MG63 (cell line): ENCODE results near the gene CDH15. TPM values are rescaled to one million over a fixed set of nuclear protein-coding genes. Genes with fewer than 3 reads are reported as not detected.
"Not testable (repeated sequence)": the region's sequence is repeated elsewhere in the genome, so short reads cannot be mapped to it uniquely, and the experiment has no call there.

ENCODE experiments used
- DNase-seq: peaks from one replicate; pipeline ENCODE4 v3.0.0-alpha.2; 2020
- H3K27me3 ChIP-seq: fragments of 250-450 bp; sonication (Bioruptor Pico); 2 replicates; pipeline ENCODE4 v1.5.1; 2020; ENCODE audit warnings: mild to moderate bottlenecking, moderate library complexity
- H3K36me3 ChIP-seq: fragments of 250-450 bp; sonication (Bioruptor Pico); 2 replicates; pipeline ENCODE4 v1.5.1; 2020; ENCODE audit warnings: mild to moderate bottlenecking, moderate library complexity
- H3K4me3 ChIP-seq: fragments of 250-450 bp; sonication (Bioruptor Pico); 2 replicates; pipeline ENCODE4 v1.5.1; 2020; ENCODE audit warnings: mild to moderate bottlenecking, moderate library complexity
- H3K9me3 ChIP-seq: fragments of 250-450 bp; sonication (Bioruptor Pico); 2 replicates; pipeline ENCODE4 v1.5.1; 2020; ENCODE audit warnings: mild to moderate bottlenecking, moderate library complexity
- total RNA-seq: library from RNA; depleted of rRNA; stranded (reverse); fragments of >200 nt; shearing (Covaris generic); gene quantifications from 2 replicates; pipeline ENCODE4 v1.2.3, GENCODE V29; 2014; ENCODE audit warnings: low replicate concordance

CDH15 gene
- total RNA-seq, 1 experiment from 2014 or later, result 4.4 TPM

DNA sequence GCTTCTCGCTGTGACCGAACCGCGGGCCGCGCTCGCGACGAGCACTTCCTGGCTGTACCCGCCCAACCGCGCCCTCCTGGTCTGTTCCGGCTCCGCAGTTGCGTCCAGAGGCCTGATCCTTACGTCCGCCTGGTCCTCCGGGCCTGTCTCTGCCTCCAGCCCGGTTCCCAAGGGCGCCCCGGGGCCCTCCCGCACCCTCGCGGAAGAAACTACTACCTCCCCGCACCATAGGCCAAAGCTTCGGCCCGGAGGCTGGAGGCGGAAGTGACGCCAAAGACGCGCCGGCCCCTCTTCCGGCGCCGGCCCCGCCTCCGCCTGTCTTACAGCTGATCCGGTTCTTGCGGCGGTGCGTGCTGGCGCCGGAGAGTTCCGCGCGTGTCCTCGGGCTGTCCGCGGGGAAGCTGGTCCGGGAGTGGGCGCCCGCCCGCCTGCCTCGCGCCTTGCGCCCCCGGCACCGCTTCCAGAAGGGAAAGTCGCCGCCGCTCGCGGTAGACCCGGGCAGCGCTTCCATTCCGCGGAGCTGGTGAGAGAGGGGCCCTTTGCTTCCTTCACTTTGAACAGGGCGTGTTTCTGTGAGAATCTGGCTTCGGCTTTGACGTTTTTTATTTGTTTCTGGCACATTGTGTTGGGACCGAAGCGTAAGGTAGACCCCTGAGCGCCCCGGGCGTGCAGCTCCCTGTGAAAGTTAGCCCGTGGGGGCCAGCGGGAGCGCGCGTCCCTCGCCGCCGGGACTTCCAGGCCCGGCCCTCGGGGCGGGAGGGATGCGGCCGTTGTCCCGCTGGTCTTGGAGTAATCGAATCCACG is 46.0 kb downstream of the CDH15 start, which contains the start of gene ZNF778:
Gene ZNF778, plus strand, starts transcription at position 316 of the 804 bp plus-strand sequence. CDS start 3,425 bp downstream, outside the sequence.
- Histone ChIP-seq H3K9me3 (no peaks in the 10 kb centered on the region), H3K36me3 (peaks cover 11% of the 10 kb centered on the region), H3K4me3 (peak within 1 kb of the TSS; percentile 93), H3K27me3 (no peaks in the 10 kb centered on the region)
- DNase-seq, result peak; percentile 80

- Histone ChIP-seq H3K9me3 (no peaks in the 10 kb centered on the region), H3K27me3 (no peaks in the 10 kb centered on the region), H3K4me3 (no peak overlapping the region), H3K36me3 (peaks cover 20% of the 10 kb centered on the region)
- DNase-seq, result no peak
Measured at GRCh38 chr16:89219365-89219764, 47.8 kb downstream of the CDH15 start.

DNA sequence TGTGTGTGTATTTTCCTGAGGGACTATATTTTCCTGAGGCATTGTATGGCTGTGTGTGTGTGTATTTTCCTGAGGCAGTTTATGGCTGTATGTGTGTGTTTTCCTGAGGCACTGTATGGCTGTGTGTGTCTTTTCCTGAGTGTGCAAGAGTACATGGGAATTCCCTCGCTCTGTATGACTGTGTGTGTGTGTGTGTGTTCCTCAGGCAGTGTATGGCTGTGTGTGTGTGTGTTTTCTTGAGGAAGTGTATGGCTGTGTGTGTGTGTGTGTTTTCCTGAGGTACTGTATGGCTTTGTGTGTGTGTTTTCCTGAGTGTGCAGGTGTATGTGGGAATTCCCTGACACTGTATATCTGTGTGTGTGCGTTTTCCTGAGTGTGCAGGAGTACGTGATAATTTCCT is 50.1 kb downstream of the CDH15 start:
- Histone ChIP-seq H3K9me3 (no peaks in the 10 kb centered on the region), H3K4me3 (no peak overlapping the region), H3K27me3 (no peaks in the 10 kb centered on the region), H3K36me3 (peaks cover 33% of the 10 kb centered on the region)
- DNase-seq, result no peak

- H3K9me3 ChIP-seq, result peaks cover 2% of the 10 kb centered on the region; the same call in 1 of the 2 replicates
- no peak overlapping the region for H3K4me3 ChIP-seq
- no peaks in the 10 kb centered on the region for H3K27me3 ChIP-seq
- H3K36me3 ChIP-seq, result peaks cover 47% of the 10 kb centered on the region
- DNase-seq, result no peak
Measured at GRCh38 chr16:89222931-89223330, 51.4 kb downstream of the CDH15 start.

- peaks cover 58% of the 10 kb centered on the region for H3K36me3 ChIP-seq
- no peaks in the 10 kb centered on the region for H3K27me3 ChIP-seq
- H3K9me3 ChIP-seq, result peaks cover 2% of the 10 kb centered on the region; the same call in 1 of the 2 replicates
- H3K4me3 ChIP-seq, result no peak overlapping the region
- DNase-seq, result no peak
Measured at GRCh38 chr16:89224665-89225064, 53.1 kb downstream of the CDH15 start.

DNA sequence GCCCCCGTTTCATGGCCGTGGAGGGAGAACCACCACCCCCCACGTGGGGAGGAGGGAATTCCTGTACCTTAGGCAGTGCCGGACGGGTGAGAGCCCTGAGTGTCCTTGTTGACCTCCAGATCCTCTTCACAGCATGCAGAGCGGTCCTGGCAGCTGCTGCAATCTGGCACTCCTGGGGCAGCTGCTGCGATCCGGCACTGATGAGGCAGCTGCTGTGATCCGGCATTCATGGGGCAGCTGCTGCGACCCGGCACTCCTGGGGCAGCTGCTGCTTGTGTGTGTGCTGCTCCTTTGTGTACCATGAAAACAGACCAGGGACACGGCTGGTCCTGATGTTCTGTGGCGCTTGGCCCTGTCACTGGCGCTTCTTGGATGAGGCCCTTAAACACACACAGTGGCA is 58.7 kb downstream of the CDH15 start:
- H3K9me3 ChIP-seq, result peaks cover 2% of the 10 kb centered on the region; the same call in 1 of the 2 replicates
- DNase-seq, result no peak
- no peak overlapping the region for H3K4me3 ChIP-seq
- H3K27me3 ChIP-seq, result no peaks in the 10 kb centered on the region
- H3K36me3 ChIP-seq, result peaks cover 45% of the 10 kb centered on the region

- H3K36me3 ChIP-seq, result peaks cover 31% of the 10 kb centered on the region
- no peak for DNase-seq
- H3K9me3 ChIP-seq, result peaks cover under 1% of the 10 kb centered on the region; the same call in 1 of the 2 replicates
- no peaks in the 10 kb centered on the region for H3K27me3 ChIP-seq
- H3K4me3 ChIP-seq, result no peak overlapping the region
Measured at GRCh38 chr16:89232107-89232506, 60.6 kb downstream of the CDH15 start.

DNA sequence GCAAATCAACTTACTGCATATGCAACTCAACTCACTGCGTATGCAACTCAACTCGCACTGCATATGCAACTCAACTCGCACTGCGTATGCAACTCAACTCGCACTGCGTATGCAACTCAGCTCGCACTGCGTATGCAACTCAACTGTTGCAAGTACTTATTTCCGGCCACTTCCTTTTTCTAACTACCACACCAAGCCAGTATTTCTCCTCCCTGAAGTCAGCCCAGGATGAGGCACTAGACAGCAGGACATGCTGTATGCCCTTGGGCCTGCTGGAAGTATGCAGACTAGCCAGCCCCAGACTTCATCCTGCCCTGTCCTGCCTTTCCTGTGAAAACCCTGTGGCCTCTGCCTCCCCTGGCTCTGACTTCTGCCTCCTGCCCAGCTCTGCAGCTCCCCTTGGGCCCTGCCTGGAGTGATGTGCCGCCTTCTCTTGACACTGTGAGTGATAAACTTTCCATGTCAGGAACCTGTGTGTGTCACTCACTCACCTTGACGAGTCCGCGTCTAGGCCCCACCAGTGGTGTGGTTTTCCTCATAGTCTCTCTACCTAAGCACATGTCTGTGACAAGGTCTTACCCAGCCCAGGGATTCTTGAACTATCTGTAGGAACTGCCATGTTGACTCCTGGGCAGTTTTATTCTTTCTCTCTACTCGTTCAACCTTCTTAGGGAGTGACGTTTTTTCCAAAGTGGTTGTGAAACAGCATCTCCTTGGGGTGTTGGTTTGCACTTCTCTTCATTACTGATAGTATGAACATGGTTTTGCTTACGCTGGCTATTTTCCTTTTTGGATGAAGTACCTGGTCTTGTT is 62.3 kb downstream of the CDH15 start:
- Histone ChIP-seq H3K9me3 (no peaks in the 10 kb centered on the region), H3K36me3 (peaks cover 13% of the 10 kb centered on the region), H3K4me3 (no peak overlapping the region), H3K27me3 (no peaks in the 10 kb centered on the region)
- no peak for DNase-seq

DNA sequence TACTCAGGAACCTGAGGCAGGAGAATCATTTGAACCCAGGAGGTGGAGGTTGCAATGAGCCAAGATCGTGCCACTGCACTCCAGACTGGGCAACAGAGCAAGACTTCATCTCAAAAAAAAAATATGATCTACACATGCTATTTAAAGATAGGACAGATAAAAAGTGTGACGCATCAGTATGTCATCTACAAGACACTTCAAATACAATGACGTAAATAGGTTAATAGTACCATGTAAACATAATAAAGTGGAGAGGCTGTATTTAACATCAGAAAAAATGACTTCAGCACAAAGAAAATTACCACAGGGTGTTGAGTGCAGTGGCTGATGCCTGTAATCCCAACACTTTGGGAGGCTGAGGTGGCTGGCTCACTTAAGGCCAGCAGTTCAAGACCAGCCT is 66.2 kb downstream of the CDH15 start:
- H3K4me3 ChIP-seq, result no peak overlapping the region
- H3K36me3 ChIP-seq, result peaks cover 4% of the 10 kb centered on the region
- no peaks in the 10 kb centered on the region for H3K9me3 ChIP-seq
- DNase-seq, result no peak
- H3K27me3 ChIP-seq, result no peaks in the 10 kb centered on the region

DNA sequence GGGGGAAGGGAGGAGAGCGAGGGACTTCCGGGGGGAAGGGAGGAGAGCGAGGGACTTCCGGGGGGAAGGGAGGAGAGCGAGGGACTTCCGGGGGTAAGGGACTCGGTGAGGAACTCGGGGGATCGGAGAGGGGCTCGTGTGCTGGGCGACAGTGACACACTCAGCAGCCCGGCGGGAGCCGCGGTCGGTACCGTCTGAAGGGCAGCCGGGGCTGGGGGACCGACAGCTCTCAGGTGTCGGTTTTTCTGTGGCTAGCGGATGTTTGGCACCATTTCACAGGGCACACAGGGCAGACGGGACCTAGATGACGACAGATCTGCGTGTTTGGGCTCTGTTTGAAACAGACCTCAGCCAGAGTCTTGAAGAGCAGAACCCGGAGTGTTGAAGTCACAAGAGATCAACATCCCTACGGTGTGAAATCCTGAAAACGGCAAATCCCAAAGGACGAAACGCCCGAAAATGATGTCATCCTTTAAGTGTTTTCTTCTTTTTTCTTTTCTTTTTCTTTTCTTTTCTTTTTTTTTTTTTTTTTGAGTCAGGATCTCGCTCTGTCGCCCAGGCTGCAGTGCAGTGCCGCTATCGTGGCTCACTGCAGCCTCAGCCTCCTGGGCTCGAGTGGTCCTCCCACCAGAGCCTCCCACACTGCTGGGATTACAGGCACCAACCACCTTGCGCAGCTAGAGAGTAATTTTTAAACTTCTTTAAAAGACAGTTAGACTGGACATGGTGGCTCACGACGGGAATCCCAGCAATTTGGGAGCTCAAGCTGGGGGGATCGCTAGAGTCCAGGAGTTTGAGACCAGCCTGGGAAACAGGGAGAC is 69.8 kb downstream of the CDH15 start:
- Histone ChIP-seq H3K9me3 (no peaks in the 10 kb centered on the region), H3K4me3 (peak overlapping the region; percentile 75), H3K27me3 (no peaks in the 10 kb centered on the region), H3K36me3 (no peaks in the 10 kb centered on the region)
- DNase-seq, result peak; percentile 46

DNA sequence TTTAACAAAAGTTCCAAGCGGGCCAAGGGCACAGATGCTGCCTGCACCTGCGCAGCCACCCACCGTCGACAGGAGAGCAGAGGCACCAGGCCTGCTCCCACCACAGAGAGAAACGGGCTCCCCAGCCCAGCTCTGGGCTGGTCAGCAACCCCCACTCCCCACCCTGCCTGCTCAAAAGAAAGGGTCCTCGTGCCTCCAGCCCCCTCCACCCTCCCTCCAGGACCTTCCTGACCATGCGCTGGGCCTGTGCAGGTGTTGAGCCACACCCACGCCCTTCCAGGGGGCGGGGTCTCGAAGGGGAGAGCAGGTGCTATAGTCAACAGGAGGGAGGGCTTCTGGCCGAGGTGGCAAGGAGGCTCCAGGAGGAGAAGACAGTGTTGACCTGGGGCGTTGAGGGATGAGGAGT is 71.2 kb downstream of the CDH15 start:
- DNase-seq, result no peak
- H3K4me3 ChIP-seq, result no peak overlapping the region
- no peaks in the 10 kb centered on the region for H3K36me3 ChIP-seq
- H3K9me3 ChIP-seq, result no peaks in the 10 kb centered on the region
- H3K27me3 ChIP-seq, result no peaks in the 10 kb centered on the region

DNA sequence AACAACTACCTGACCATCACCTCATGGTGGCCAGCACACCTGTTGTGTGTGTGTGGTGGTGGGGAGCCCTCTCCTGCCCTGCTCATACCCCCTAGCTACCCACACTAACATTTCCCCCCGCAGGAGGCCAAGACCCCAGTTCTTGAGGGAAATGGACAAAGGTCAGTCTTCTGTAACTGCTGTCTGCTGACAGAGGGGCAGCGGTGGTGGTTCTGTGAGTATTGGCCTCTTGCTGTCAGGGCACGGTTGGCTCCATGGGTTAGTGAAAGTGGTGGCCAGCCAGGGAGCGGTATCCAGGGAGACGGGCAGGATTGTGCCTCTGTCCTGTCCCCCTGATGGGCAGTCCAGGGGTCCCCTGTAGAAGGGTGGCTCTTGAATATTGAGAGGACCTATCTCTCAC is 72.1 kb downstream of the CDH15 start:
- H3K36me3 ChIP-seq, result no peaks in the 10 kb centered on the region
- H3K27me3 ChIP-seq, result no peaks in the 10 kb centered on the region
- no peak overlapping the region for H3K4me3 ChIP-seq
- DNase-seq, result no peak
- no peaks in the 10 kb centered on the region for H3K9me3 ChIP-seq

DNA sequence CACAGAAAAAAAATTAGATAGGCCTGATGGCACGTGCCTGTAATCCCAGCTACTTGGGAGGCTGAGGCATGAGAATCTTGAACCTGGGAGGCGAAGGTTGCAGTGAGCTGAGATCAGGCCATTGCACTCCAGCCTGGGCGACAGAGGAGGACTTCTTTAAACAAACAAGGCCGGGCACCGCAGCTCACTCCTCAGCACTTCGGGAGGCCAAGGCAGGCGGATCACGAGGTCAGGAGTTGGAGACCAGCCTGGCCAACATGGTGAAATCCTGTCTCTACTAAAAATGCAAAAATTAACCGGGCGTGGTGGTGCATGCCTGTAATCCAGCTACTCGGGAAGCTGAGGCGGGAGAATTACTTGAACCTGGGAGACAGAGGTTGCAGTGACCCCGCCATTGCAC is 72.7 kb downstream of the CDH15 start:
- not testable (repeated sequence) for H3K27me3 ChIP-seq, H3K9me3 ChIP-seq, DNase-seq, H3K36me3 ChIP-seq, H3K4me3 ChIP-seq

DNA sequence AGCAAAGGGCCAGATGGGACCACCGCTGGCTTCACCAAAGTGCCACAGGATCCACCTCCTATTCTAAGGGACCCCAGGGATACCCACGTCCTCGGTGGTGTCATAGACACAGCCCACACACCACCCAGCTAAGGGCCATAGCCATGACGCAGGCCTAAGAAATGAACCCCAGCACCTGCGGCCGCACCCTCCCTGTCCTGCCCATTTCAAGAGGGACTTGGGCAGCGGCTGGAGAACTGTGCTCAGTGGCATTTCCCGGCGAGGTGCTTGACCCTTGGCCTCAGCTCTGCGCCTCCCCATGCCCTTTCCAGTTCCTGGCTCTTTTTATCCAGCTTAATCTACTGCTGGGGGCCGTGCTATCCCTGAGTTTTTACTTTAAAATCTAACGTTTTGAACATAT is 73.2 kb downstream of the CDH15 start:
- Histone ChIP-seq H3K4me3 (no peak overlapping the region), H3K9me3 (no peaks in the 10 kb centered on the region), H3K27me3 (no peaks in the 10 kb centered on the region), H3K36me3 (no peaks in the 10 kb centered on the region)
- DNase-seq, result no peak
